IMR-90 (cell line): Measurements from ENCODE around the gene BCL2L1. TPM values are rescaled to one million over a fixed set of nuclear protein-coding genes. Genes with fewer than 3 reads are reported as not detected.

Source experiments
- ATAC-seq: fragments of 200-7000 bp; cut with Tn5 transposase; 2 replicates; pipeline ENCODE4 v1.9.1; 2020; ENCODE audit warnings: low read depth, mild to moderate bottlenecking, moderate library complexity
- BruUV-seq: library from RNA; stranded (reverse); fragments of 400-500 nt; replicated peaks from 2 replicates; lab custom pipeline; 2021; lab: Mats Ljungman, UMichigan
- CTCF ChIA-PET: fragments of 300-600 bp; formaldehyde crosslinking; extraction: SDS; loops from one replicate; lab custom pipeline; 2021; ENCODE audit warnings: antibody characterized with exemption; lab: Yijun Ruan, JAX
- POLR2A ChIA-PET: fragments of 300-600 bp; sonication (Branson Sonifier 250); formaldehyde crosslinking; loops from one replicate; lab custom pipeline; 2022; ENCODE audit warnings: antibody characterized with exemption; ENCODE audit not compliant: unreplicated experiment; lab: Charles Lee
- DNase-seq: peaks from one replicate; pipeline ENCODE4 v3.0.0; 2013
- H2AFZ ChIP-seq: replicated peaks from 2 replicates; pipeline ENCODE3; 2013; ENCODE audit warnings: low read length, mild to moderate bottlenecking; ENCODE audit not compliant: poor library complexity
- H2AK5ac ChIP-seq: 2 replicates; pipeline ENCODE4 v1.6.1; 2013; ENCODE audit warnings: low read depth, low read length, inconsistent platforms
- H2AK9ac ChIP-seq: replicated peaks from 2 replicates; pipeline ENCODE3; 2013; ENCODE audit warnings: mild to moderate bottlenecking, low read depth, low read length, moderate library complexity; ENCODE audit not compliant: poor library complexity
- H2BK120ac ChIP-seq: 2 replicates; pipeline ENCODE4 v1.6.1; 2013; ENCODE audit warnings: low read depth, low read length, inconsistent platforms
- H2BK15ac ChIP-seq: 3 replicates; pipeline ENCODE4 v1.6.1; 2013; ENCODE audit warnings: low read depth, low read length, inconsistent platforms
- H2BK20ac ChIP-seq: 2 replicates; pipeline ENCODE4 v1.6.1; 2013; ENCODE audit warnings: low read depth, mild to moderate bottlenecking, inconsistent platforms, low read length, moderate library complexity
- H2BK5ac ChIP-seq: 2 replicates; pipeline ENCODE4 v1.6.1; 2013; ENCODE audit warnings: mild to moderate bottlenecking, low read depth, low read length, inconsistent platforms; ENCODE audit not compliant: poor library complexity, severe bottlenecking
- H3K14ac ChIP-seq: replicated peaks from 2 replicates; pipeline ENCODE4 v1.6.1; 2013; ENCODE audit warnings: low read depth, low read length, inconsistent platforms
- H3K18ac ChIP-seq: 2 replicates; pipeline ENCODE4 v1.6.1; 2013; ENCODE audit warnings: low read depth, low read length, control low read depth
- H3K23ac ChIP-seq: 2 replicates; pipeline ENCODE4 v1.6.1; 2013; ENCODE audit warnings: low read depth, low read length, inconsistent platforms
- H3K27ac ChIP-seq: 2 replicates; pipeline ENCODE4 v1.5.1; 2013; ENCODE audit warnings: mild to moderate bottlenecking, control low read depth, low read length; ENCODE audit not compliant: insufficient read depth
- H3K27me3 ChIP-seq: 2 replicates; pipeline ENCODE4 v1.6.1; 2013; ENCODE audit warnings: low read length; ENCODE audit not compliant: control insufficient read depth, insufficient read depth
- H3K36me3 ChIP-seq: 2 replicates; pipeline ENCODE4 v1.6.1; 2013; ENCODE audit warnings: low read length, mixed read lengths; ENCODE audit not compliant: control insufficient read depth, insufficient read depth
- H3K4ac ChIP-seq: 2 replicates; pipeline ENCODE4 v1.6.1; 2013; ENCODE audit warnings: low read depth, low read length, inconsistent platforms
- H3K4me1 ChIP-seq: 2 replicates; pipeline ENCODE4 v1.6.1; 2013; ENCODE audit warnings: low read length, mixed read lengths; ENCODE audit not compliant: control insufficient read depth, insufficient read depth
- H3K4me2 ChIP-seq: 2 replicates; pipeline ENCODE4 v1.6.1; 2013; ENCODE audit warnings: low read depth, mild to moderate bottlenecking, control low read depth, low read length, moderate library complexity
- H3K4me3 ChIP-seq: 2 replicates; pipeline ENCODE4 v1.5.1; 2013; ENCODE audit warnings: low read depth, mild to moderate bottlenecking, control low read depth, low read length, moderate library complexity; ENCODE audit not compliant: insufficient read depth
- H3K56ac ChIP-seq: 2 replicates; pipeline ENCODE4 v1.6.1; 2013; ENCODE audit warnings: low read length, inconsistent platforms; ENCODE audit not compliant: insufficient read depth; ENCODE audit errors: extremely low read depth
- H3K79me1 ChIP-seq, 2 experiments: 2 replicates each; pipeline ENCODE4 v1.6.1; 2013; ENCODE audit warnings: low read length in 2 of 2, inconsistent platforms in 1 of 2, low read depth in 1 of 2
- H3K9ac ChIP-seq: 2 replicates; pipeline ENCODE4 v1.6.1; 2013; ENCODE audit warnings: low read depth, low read length, control low read depth
- H3K9me1 ChIP-seq: 2 replicates; pipeline ENCODE4 v1.6.1; 2013; ENCODE audit warnings: low read length, inconsistent platforms; ENCODE audit not compliant: insufficient read depth
- H3K9me3 ChIP-seq: 2 replicates; pipeline ENCODE4 v1.6.1; 2013; ENCODE audit warnings: low read length; ENCODE audit not compliant: control insufficient read depth, insufficient read depth
- H4K20me1 ChIP-seq: 2 replicates; pipeline ENCODE4 v1.6.1; 2013; ENCODE audit warnings: low read length, inconsistent platforms; ENCODE audit not compliant: insufficient read depth
- H4K5ac ChIP-seq: 2 replicates; pipeline ENCODE4 v1.6.1; 2013; ENCODE audit warnings: mild to moderate bottlenecking, low read depth, low read length, control low read depth
- H4K8ac ChIP-seq, 2 experiments: 2 replicates each; pipeline ENCODE4 v1.6.1; 2013; ENCODE audit warnings: low read depth in 2 of 2, low read length in 2 of 2, control low read depth in 1 of 2, inconsistent platforms in 1 of 2
- H4K91ac ChIP-seq: 2 replicates; pipeline ENCODE4 v1.6.1; 2013; ENCODE audit warnings: low read depth, low read length, inconsistent platforms; ENCODE audit not compliant: insufficient read depth
- MAZ ChIP-seq: IDR thresholded peaks from 2 replicates; pipeline ENCODE4 v1.6.1; 2012; ENCODE audit warnings: low read depth, mild to moderate bottlenecking, low read length, improper control_type of control experiment, moderate library complexity, borderline replicate concordance
- RCOR1 ChIP-seq: IDR thresholded peaks from 2 replicates; pipeline ENCODE4 v1.6.1; 2012; ENCODE audit warnings: mild to moderate bottlenecking, low read length, improper control_type of control experiment; ENCODE audit not compliant: insufficient replicate concordance
- WGBS, 2 experiments: methylation state at CpG; one replicate each; pipeline versions ENCODE4 v1.1.5 to v1.1.7; 2013; ENCODE audit warnings: missing lambda C conversion rate in 2 of 2; ENCODE audit not compliant: insufficient read length in 1 of 2; ENCODE audit errors: extremely low coverage in 2 of 2; 5-methylcytosine and 5-hydroxymethylcytosine counted together
- dilution Hi-C: fragments of 300-500 bp; cut with HindIII; formaldehyde crosslinking; loops from one replicate; pipeline ENCODE4 v1.14.3; 2018; ENCODE audit warnings: low sequenced_read_pairs; ENCODE audit not compliant: unreplicated experiment
- in situ Hi-C: fragments of 300-500 bp; cut with MboI; formaldehyde crosslinking; loops from 3 replicates; pipeline ENCODE4 v1.14.3; 2019; ENCODE audit warnings: low sequenced_read_pairs, inconsistent platforms, mixed read lengths
- intact Hi-C: fragments of 100-400 bp; cut with micrococcal nuclease; formaldehyde crosslinking; loops from 2 replicates; pipeline ENCODE4 v1.10.0; 2022
- polyA plus RNA-seq, 3 experiments: library from polyadenylated mRNA; depleted of rRNA; stranded (reverse); fragments of >200 nt; gene quantifications; 2 replicates each; pipeline ENCODE4 v1.2.3, GENCODE V29; 2012; ENCODE audit warnings: low replicate concordance in 1 of 3
- total RNA-seq: library from RNA; depleted of rRNA; stranded (reverse); fragments of >200 nt; gene quantifications from 2 replicates; pipeline ENCODE4 v1.2.3, GENCODE V29; 2012

Gene BCL2L1
- total and polyA plus RNA-seq, 2 of the 4 experiments (the other 2 are of a cell fraction) = 40.2 to 41.9 TPM

DNA sequence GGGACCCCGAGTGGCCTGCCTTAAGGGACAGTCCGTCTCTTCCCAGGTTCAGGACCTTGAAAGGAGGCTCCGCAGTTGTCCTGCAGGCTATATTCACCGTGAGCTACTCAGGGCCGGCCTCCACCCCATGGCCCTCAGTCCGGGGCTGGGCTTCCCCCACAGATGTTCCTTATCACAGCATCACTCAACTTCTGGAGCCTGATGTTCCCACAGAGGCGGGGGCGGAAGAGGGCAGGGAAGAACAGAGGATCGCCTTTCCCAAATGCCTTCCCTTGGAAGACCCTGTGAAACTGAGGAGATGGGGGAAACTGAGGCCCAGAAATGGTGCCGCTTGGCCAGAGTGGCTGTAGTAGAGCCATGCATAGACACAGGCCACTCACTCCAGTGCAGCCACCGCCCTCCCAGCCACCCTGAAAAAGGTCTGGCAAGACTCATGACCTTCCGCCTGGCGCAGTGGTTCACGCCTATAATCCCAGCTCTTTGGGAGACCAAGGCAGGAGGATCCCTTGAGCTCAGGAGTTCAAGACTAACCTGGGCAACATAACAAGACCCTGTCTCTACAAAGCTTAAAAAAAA lies 89.2 kb downstream of the BCL2L1 start:
- Histone ChIP-seq H2BK20ac (peak overlapping the region; percentile 79), H3K9me1 (no peaks in the 10 kb centered on the region; the same call in 1 of the 2 replicates), H2AK5ac (peak overlapping the region; percentile 79; the same call in 1 of the 2 replicates), H3K56ac (no peak overlapping the region), H3K4me3 (no peak overlapping the region), H4K91ac (peak overlapping the region; percentile 62), H4K5ac (peak overlapping the region; percentile 23; the same call in 1 of the 2 replicates), H4K8ac (peak overlapping the region in 1 of 2 experiments; percentile 86; a peak in 1 of 4 replicates), H2BK5ac (no peak overlapping the region), H3K27ac (peak overlapping the region; percentile 16; the same call in 1 of the 2 replicates), H3K9ac (no peak overlapping the region), H3K9me3 (no peaks in the 10 kb centered on the region), H2BK15ac (peak overlapping the region; percentile 4; the same call in 1 of the 3 replicates), H3K36me3 (no peaks in the 10 kb centered on the region), H3K4me2 (no peak overlapping the region; the same call in 1 of the 2 replicates), H3K14ac (peak overlapping the region; percentile 50), H3K27me3 (peaks cover 5% of the 10 kb centered on the region; the same call in 1 of the 2 replicates), H3K4ac (peak overlapping the region; percentile 61), H2BK120ac (peak overlapping the region; percentile 87), H2AFZ (peak overlapping the region; percentile 85), H3K23ac (peak overlapping the region; percentile 4; the same call in 1 of the 2 replicates), H3K4me1 (peaks cover 11% of the 10 kb centered on the region; the same call in 1 of the 2 replicates), H4K20me1 (no peaks in the 10 kb centered on the region), H3K18ac (peak overlapping the region; percentile 36; the same call in 1 of the 2 replicates), H2AK9ac (peak overlapping the region; percentile 44), H3K79me1 (no peaks in the 10 kb centered on the region)
- ATAC-seq = peak; percentile 91
- no TSS peak for BruUV-seq
- dilution Hi-C loops (no loop called here), in situ Hi-C loops (no loop called here), intact Hi-C loops (no loop called here)
- 48% methylated on average over 3 of the region's 14 CpGs; no CpG with 5 or more reads in 1 of the 2 experiments for WGBS, 2 experiments
- peak; percentile 43; the same call in 1 of the 2 replicates for TF ChIP-seq MAZ
- no peak for TF ChIP-seq RCOR1
- DNase-seq = peak; percentile 76
- ChIA-PET CTCF (interaction anchor here (0.6 to 2.9 kb wide), 9 partner anchors 10 to 318 kb away, joined by 3 to 26 read pairs (median 4); partner anchors contain the start of gene BCL2L1), POLR2A (interaction anchor here (0.5 to 0.6 kb wide), 2 partner anchors 130 to 312 kb away, joined by 3 to 6 read pairs; no protein-coding TSS in a partner anchor)
